ENCODE data around the gene CR1L.
A peak's percentile ranks its signal among the peaks of the same experiment; 100 is the strongest.

CR1L gene

GRCh38 chr1:207606362-207606755 lies 38.6 kb upstream of the CR1L start:
- Histone ChIP-seq H2AFZ (ENCODE audit: low read length) (no peak overlapping the region), H3K27me3 (ENCODE audit: insufficient read depth, low read length) (no peaks in the 10 kb centered on the region), H3K27ac (ENCODE audit: low read depth, low read length, poor library complexity, severe bottlenecking) (no peak overlapping the region), H3K36me3 (ENCODE audit: insufficient read depth, low read length) (no peaks in the 10 kb centered on the region), H3K4me3 (ENCODE audit: low read depth, low read length, poor library complexity, severe bottlenecking) (no peak overlapping the region), H3K4me1 (ENCODE audit: insufficient read depth, low read length, severe bottlenecking) (no peaks in the 10 kb centered on the region), H3K79me2 (ENCODE audit: insufficient read depth, low read length) (no peaks in the 10 kb centered on the region), H4K20me1 (ENCODE audit: insufficient read depth, low read length) (no peaks in the 10 kb centered on the region), H3K9me2 (ENCODE audit: low read depth, low read length) (no peaks in the 10 kb centered on the region), H3K9me3 (ENCODE audit: low read length) (no peaks in the 10 kb centered on the region), H3K9ac (ENCODE audit: low read length) (no peak overlapping the region), H3K4me2 (ENCODE audit: low read length) (no peak overlapping the region), H3F3A (ENCODE audit: insufficient read depth, low read length) (no peaks in the 10 kb centered on the region)
- TF ChIP-seq CTCF (IDR thresholded peaks at IDR 0.05; ENCODE audit: low read length) (no peak), EZH2 (IDR thresholded peaks at IDR 0.05; ENCODE audit: borderline replicate concordance, low read length) (no peak)

GRCh38 chr1:207612762-207613161 lies 32.2 kb upstream of the CR1L start:
- TF ChIP-seq EZH2 (IDR thresholded peaks at IDR 0.05; ENCODE audit: borderline replicate concordance, low read length), result no peak
- no peak for TF ChIP-seq CTCF (IDR thresholded peaks at IDR 0.05; ENCODE audit: low read length)
- Histone ChIP-seq H3K9me3 (ENCODE audit: low read length) (peaks cover 3% of the 10 kb centered on the region; the same call in 1 of the 2 replicates), H4K20me1 (ENCODE audit: insufficient read depth, low read length) (no peaks in the 10 kb centered on the region), H2AFZ (ENCODE audit: low read length) (no peak overlapping the region), H3K4me2 (ENCODE audit: low read length) (no peak overlapping the region), H3F3A (ENCODE audit: insufficient read depth, low read length) (no peaks in the 10 kb centered on the region), H3K27me3 (ENCODE audit: insufficient read depth, low read length) (no peaks in the 10 kb centered on the region), H3K79me2 (ENCODE audit: insufficient read depth, low read length) (no peaks in the 10 kb centered on the region), H3K36me3 (ENCODE audit: insufficient read depth, low read length) (no peaks in the 10 kb centered on the region), H3K27ac (ENCODE audit: low read depth, low read length, poor library complexity, severe bottlenecking) (no peak overlapping the region), H3K4me1 (ENCODE audit: insufficient read depth, low read length, severe bottlenecking) (no peaks in the 10 kb centered on the region), H3K9me2 (ENCODE audit: low read depth, low read length) (no peaks in the 10 kb centered on the region), H3K9ac (ENCODE audit: low read length) (no peak overlapping the region), H3K4me3 (ENCODE audit: low read depth, low read length, poor library complexity, severe bottlenecking) (no peak overlapping the region)

GRCh38 chr1:207619871-207620542 lies 24.9 kb upstream of the CR1L start:
- Histone ChIP-seq H3K27ac (ENCODE audit: low read depth, low read length, poor library complexity, severe bottlenecking) (no peak overlapping the region), H3K36me3 (ENCODE audit: insufficient read depth, low read length) (no peaks in the 10 kb centered on the region), H3K4me3 (ENCODE audit: low read depth, low read length, poor library complexity, severe bottlenecking) (no peak overlapping the region), H3K27me3 (ENCODE audit: insufficient read depth, low read length) (no peaks in the 10 kb centered on the region), H3K9me2 (ENCODE audit: low read depth, low read length) (no peaks in the 10 kb centered on the region), H3K79me2 (ENCODE audit: insufficient read depth, low read length) (no peaks in the 10 kb centered on the region), H2AFZ (ENCODE audit: low read length) (no peak overlapping the region), H3K4me2 (ENCODE audit: low read length) (no peak overlapping the region), H3F3A (ENCODE audit: insufficient read depth, low read length) (no peaks in the 10 kb centered on the region), H3K9ac (ENCODE audit: low read length) (no peak overlapping the region), H4K20me1 (ENCODE audit: insufficient read depth, low read length) (no peaks in the 10 kb centered on the region), H3K4me1 (ENCODE audit: insufficient read depth, low read length, severe bottlenecking) (no peaks in the 10 kb centered on the region), H3K9me3 (ENCODE audit: low read length) (no peaks in the 10 kb centered on the region)
- TF ChIP-seq EZH2 (IDR thresholded peaks at IDR 0.05; ENCODE audit: borderline replicate concordance, low read length) (no peak), CTCF (IDR thresholded peaks at IDR 0.05; ENCODE audit: low read length) (peak; percentile 72)
